Loucy (cell line): ENCODE results near the gene TPRG1.

ENCODE experiments used
- CTCF ChIP-seq: fragments of 200-600 bp; sonication (generic); conservative IDR thresholded peaks from 2 replicates; pipeline ENCODE4 v1.5.1; 2014; ENCODE audit warnings: mild to moderate bottlenecking, antibody characterized with exemption, low read length
- EZH2phosphoT487 ChIP-seq: fragments of 200-600 bp; IDR thresholded peaks from 2 replicates; pipeline ENCODE4 v1.6.1; 2018; ENCODE audit warnings: antibody characterized with exemption, mild to moderate bottlenecking, moderate library complexity, borderline replicate concordance

- TF ChIP-seq CTCF, result no peak
- TF ChIP-seq EZH2phosphoT487, result no peak
Observed at GRCh38 chr3:189331002-189331418, 159.2 kb downstream of the TPRG1 start.
